GM15510 (cell line): ENCODE data around the gene SNX25.

Experiments
- POLR2A ChIP-seq: IDR thresholded peaks from 3 replicates; pipeline ENCODE4 v1.6.1; 2011; ENCODE audit warnings: borderline replicate concordance; ENCODE audit not compliant: insufficient read length; ENCODE audit errors: extremely low read depth

Gene SNX25

GRCh38 chr4:185209031-185209851 is at the start of gene SNX25:
Gene SNX25, plus strand, starts transcription at chr4:185209598. Its CDS starts 229 bp downstream, at chr4:185209827.
- TF ChIP-seq POLR2A, result peak; percentile 90

- no peak for TF ChIP-seq POLR2A
Observed at GRCh38 chr4:185165605-185166063, 43.8 kb upstream of the SNX25 start.

- TF ChIP-seq POLR2A, result no peak
Observed at GRCh38 chr4:185167234-185167633, 42.2 kb upstream of the SNX25 start.

- TF ChIP-seq POLR2A, result no peak
Observed at GRCh38 chr4:185171373-185172071, 37.9 kb upstream of the SNX25 start.

GRCh38 chr4:185179488-185179887 is 29.9 kb upstream of the SNX25 start:
- no peak for TF ChIP-seq POLR2A

GRCh38 chr4:185182239-185182638 is 27.2 kb upstream of the SNX25 start:
- TF ChIP-seq POLR2A, result no peak

GRCh38 chr4:185183622-185184281 is 25.6 kb upstream of the SNX25 start:
- TF ChIP-seq POLR2A, result no peak

GRCh38 chr4:185186769-185187168 is 22.6 kb upstream of the SNX25 start:
- TF ChIP-seq POLR2A, result no peak

- TF ChIP-seq POLR2A, result no peak
Observed at GRCh38 chr4:185189606-185190305, 19.6 kb upstream of the SNX25 start.

- TF ChIP-seq POLR2A, result no peak
Observed at GRCh38 chr4:185190306-185190856, 19.0 kb upstream of the SNX25 start.

- no peak for TF ChIP-seq POLR2A
Observed at GRCh38 chr4:185192059-185192458, 17.3 kb upstream of the SNX25 start.

- no peak for TF ChIP-seq POLR2A
Observed at GRCh38 chr4:185194924-185195888, 14.2 kb upstream of the SNX25 start.

- no peak for TF ChIP-seq POLR2A
Observed at GRCh38 chr4:185196437-185196836, 13.0 kb upstream of the SNX25 start.
